Peyer's patch (tissue), 4 donors: ENCODE data around the gene ASPG.

ENCODE experiments used
- CTCF ChIP-seq, 6 experiments: fragments of 450-650 bp in 4 of 6; fragments of 200-600 bp in 2 of 6; sonication (generic) in 1 of 6; IDR thresholded peaks; one replicate each; pipeline ENCODE4 v1.5.1; 2017 to 2019; ENCODE audit warnings: antibody characterized with exemption in 6 of 6, mild to moderate bottlenecking in 3 of 6, moderate library complexity in 1 of 6
- POLR2A ChIP-seq, 2 donors: fragments of 450-650 bp; IDR thresholded peaks; one replicate each; pipeline ENCODE4 v1.5.1; 2017; ENCODE audit warnings: antibody characterized with exemption in 2 of 2, mild to moderate bottlenecking in 2 of 2, moderate library complexity in 2 of 2

GRCh38 chr14:104142946-104143470, 57.5 kb downstream of the ASPG start:
- TF ChIP-seq CTCF (IDR thresholded peaks at IDR 0.05) (no peak), POLR2A (IDR thresholded peaks at IDR 0.05) (no peak)
